Measurements from ENCODE around the gene FTO. TPM values are rescaled to one million over a fixed set of nuclear protein-coding genes. Genes with fewer than 3 reads are reported as not detected.

Gene FTO
- total RNA-seq, 2 donors from 2014 or later = 73.6 to 90.6 TPM

DNA sequence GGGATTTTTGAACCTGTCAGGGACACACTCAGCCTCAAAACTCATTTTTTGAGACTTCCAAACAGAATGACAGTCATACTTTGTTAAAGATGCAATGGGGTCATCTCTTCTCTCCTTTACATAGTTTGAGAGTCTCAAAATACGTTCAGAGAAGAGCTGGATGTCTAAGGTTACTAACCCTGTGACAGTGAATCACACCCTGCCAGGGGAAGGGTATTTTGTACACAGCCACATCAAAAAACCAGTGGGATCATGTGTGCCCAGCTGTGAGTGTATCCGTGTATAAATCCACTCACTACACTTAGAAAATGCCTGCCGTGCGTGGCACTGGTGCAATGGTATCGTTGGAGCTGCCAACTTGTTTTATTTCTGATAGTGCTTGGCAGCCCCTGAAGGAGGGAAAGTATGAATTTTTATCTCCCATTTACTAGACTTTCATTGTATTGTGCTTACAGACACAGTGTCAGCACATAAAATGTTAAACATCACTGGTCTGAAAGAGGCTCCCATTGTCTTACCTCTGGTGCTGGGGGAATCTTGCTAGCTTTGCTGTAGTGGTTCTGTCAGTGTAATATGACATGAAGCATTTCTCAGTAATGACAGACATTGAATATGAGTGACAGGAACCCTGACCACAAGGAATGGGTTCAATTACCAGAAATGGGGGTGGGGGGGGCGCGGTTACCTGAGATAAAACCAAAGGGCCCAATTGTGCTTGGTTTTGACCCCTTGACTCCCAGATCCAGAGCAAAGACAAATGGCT is 256.3 kb downstream of the FTO start:
- no peaks in the 10 kb centered on the region for H3K36me3 ChIP-seq
- H3K9me3 ChIP-seq = no peaks in the 10 kb centered on the region
- no peak overlapping the region for H3K27ac ChIP-seq
- DNase-seq (ENCODE audit: low spot score) = no peak
- TF ChIP-seq, protein P1, sequence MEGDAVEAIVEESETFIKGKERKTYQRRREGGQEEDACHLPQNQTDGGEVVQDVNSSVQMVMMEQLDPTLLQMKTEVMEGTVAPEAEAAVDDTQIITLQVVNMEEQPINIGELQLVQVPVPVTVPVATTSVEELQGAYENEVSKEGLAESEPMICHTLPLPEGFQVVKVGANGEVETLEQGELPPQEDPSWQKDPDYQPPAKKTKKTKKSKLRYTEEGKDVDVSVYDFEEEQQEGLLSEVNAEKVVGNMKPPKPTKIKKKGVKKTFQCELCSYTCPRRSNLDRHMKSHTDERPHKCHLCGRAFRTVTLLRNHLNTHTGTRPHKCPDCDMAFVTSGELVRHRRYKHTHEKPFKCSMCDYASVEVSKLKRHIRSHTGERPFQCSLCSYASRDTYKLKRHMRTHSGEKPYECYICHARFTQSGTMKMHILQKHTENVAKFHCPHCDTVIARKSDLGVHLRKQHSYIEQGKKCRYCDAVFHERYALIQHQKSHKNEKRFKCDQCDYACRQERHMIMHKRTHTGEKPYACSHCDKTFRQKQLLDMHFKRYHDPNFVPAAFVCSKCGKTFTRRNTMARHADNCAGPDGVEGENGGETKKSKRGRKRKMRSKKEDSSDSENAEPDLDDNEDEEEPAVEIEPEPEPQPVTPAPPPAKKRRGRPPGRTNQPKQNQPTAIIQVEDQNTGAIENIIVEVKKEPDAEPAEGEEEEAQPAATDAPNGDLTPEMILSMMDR (IDR thresholded peaks at IDR 0.05) = no peak
- H3K4me1 ChIP-seq = no peaks in the 10 kb centered on the region
- H3K27me3 ChIP-seq = no peaks in the 10 kb centered on the region
- H3K4me3 ChIP-seq = no peak overlapping the region

DNA sequence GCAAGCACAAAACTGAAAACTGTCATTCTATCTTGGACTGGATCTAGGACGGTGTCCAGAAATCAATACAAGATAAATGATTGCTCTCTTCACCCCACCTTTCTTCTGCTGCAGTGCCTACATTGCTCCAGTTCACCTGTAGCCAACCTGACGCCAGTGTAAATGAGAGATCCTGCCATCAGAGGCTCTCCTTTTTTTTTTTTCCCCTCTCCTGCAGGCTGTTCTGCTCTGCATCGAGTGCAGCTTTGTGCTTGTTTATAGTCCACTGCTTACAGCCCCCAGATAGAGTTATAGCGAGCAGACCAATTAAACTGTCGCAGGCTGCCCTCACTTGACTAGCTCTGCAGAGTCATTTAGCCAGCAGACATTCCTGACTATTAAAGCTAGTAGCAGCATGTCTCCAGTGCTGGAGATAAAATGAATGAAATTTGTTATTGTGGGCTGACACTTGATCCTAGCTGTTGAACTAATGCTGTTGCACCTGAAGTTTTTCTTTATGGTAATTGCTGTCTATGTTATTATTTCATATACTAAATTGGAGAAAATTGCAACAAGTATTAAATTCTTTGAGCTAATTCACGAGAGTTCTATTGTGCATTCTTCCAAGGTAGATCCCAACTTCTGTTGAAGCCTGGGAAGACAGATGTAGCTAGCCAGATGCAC is 257.1 kb downstream of the FTO start:
- H3K36me3 ChIP-seq = no peaks in the 10 kb centered on the region
- no peak for DNase-seq (ENCODE audit: low spot score)
- TF ChIP-seq, protein P1 (IDR thresholded peaks at IDR 0.05) = no peak
- no peaks in the 10 kb centered on the region for H3K4me1 ChIP-seq
- no peak overlapping the region for H3K27ac ChIP-seq
- H3K27me3 ChIP-seq = no peaks in the 10 kb centered on the region
- no peaks in the 10 kb centered on the region for H3K9me3 ChIP-seq
- no peak overlapping the region for H3K4me3 ChIP-seq

DNA sequence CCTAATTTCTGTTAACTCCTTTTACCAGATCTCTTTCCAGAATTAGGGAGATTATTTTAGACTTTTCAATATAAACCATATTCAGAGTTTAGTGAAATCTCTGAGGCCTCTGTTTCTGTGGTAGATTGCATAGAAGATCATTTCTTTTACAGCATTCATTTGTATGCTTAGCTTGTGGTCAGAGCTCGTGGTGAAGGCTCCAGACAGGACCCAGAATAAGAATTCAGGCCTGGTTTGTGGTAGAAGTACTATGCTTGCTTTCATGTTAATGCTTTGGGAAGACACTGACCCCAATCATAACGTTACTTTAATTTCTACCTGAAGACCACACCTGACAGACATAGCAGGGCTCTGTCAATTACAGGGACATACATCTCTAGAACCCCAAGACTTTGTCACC is 258.1 kb downstream of the FTO start:
- Histone ChIP-seq H3K27ac (no peak overlapping the region), H3K27me3 (no peaks in the 10 kb centered on the region), H3K4me3 (no peak overlapping the region), H3K36me3 (no peaks in the 10 kb centered on the region), H3K9me3 (no peaks in the 10 kb centered on the region), H3K4me1 (no peaks in the 10 kb centered on the region)
- TF ChIP-seq, protein P1 (IDR thresholded peaks at IDR 0.05) = no peak
- no peak for DNase-seq (ENCODE audit: low spot score)

DNA sequence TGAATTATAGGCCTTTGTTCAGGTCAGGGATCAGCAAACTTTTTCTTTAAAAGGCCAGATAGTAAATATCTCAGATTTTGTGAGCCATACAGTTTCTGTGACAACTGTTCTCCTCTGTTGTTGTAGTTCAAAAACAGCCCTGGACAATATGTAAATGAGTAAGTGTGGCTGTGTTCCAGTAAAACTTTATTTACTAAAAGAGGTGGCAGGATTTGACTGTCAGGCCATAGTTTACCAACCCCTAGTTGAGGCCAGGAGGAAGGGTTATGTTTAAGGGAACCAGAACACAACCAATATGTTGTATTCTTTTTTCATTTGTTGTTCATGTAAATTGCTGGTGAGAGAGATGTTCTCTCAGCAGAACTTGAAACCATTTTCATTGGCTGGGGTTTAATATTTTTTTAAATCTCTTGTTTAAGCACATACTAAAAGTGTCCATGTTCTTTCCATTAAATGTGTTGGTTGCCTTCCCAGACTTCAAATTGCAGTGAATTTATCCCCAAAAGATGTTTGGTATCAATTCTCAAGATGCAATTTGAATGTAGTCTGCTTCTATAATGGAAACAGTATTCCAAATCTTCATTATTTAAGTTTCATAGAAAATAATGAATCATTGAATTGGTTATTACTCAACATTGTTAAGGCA is 260.3 kb downstream of the FTO start:
- no peak overlapping the region for H3K4me3 ChIP-seq
- no peaks in the 10 kb centered on the region for H3K36me3 ChIP-seq
- no peak overlapping the region for H3K27ac ChIP-seq
- TF ChIP-seq, protein P1 (IDR thresholded peaks at IDR 0.05) = no peak
- no peaks in the 10 kb centered on the region for H3K9me3 ChIP-seq
- peaks cover 0 to 7% of the 10 kb centered on the region in 2 donors for H3K4me1 ChIP-seq
- no peak for DNase-seq (ENCODE audit: low spot score)
- H3K27me3 ChIP-seq = no peaks in the 10 kb centered on the region

DNA sequence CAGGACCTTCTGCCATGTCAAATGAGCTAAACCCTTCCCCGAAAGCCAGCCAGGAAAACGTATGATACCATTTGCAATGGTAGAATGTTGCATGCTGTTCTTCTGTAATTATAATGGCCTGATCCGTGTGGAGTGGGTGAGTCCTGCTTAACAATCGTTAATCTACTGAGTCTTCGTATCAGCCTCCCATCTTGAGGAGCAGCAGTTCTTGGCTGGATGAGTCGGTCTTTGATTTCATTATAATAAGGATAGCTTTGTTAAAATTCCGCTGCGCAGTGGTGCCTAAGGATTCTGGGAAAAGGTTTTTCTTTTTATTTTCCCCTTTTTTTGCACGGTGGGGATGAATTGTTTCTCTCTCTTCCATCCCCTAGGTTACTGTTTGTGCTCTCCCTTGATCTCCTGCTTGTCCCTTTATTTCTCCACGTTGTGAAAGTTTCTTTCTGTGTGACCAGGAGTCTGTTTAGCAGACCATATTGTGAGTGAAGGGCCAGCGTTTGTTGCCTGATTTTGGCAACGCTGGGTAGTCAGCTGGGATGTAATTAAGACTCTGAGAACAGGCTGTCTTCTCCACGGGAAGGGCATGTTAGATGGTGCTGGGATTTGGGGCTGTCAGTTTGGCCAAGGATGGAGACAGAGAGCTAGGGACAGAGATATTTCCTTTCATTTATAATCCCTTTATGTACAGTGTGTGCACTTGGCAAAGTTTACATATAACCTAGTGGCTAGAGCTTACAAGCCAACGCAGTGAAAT is 263.0 kb downstream of the FTO start:
- H3K36me3 ChIP-seq = no peaks in the 10 kb centered on the region
- no peak overlapping the region for H3K27ac ChIP-seq
- TF ChIP-seq, protein P1 (IDR thresholded peaks at IDR 0.05) = no peak
- H3K27me3 ChIP-seq = no peaks in the 10 kb centered on the region
- H3K4me3 ChIP-seq = no peak overlapping the region
- peaks cover 0 to 7% of the 10 kb centered on the region in 2 donors for H3K4me1 ChIP-seq
- no peaks in the 10 kb centered on the region for H3K9me3 ChIP-seq
- no peak for DNase-seq (ENCODE audit: low spot score)

Data from right atrium auricular region (tissue), 2 donors.